GM12878 (cell line): ENCODE results near the gene TIPARP. TPM values are rescaled to one million over a fixed set of nuclear protein-coding genes. Genes with fewer than 3 reads are reported as not detected.

Experiments used
- ATAC-seq: fragments of 200-7000 bp; cut with Tn5 transposase; 3 replicates; pipeline ENCODE4 v1.9.1; 2020; ENCODE audit warnings: mild to moderate bottlenecking, moderate library complexity
- BruUV-seq: library from RNA; stranded (reverse); fragments of 400-500 nt; replicated peaks from 2 replicates; lab custom pipeline; 2021; lab: Mats Ljungman, UMichigan
- CTCF ChIA-PET: fragments of 300-600 bp; sonication (Branson Sonifier 250); formaldehyde crosslinking; extraction: SDS; loops from one replicate; lab custom pipeline; 2021; ENCODE audit warnings: inconsistent platforms; lab: Yijun Ruan, JAX
- POLR2A ChIA-PET: fragments of 350-600 bp; formaldehyde crosslinking; extraction: SDS; loops from one replicate; lab custom pipeline; 2021; ENCODE audit warnings: inconsistent platforms; lab: Charles Lee
- RAD21 ChIA-PET: fragments of 300-600 bp; sonication (Branson Sonifier 250); formaldehyde crosslinking; loops from one replicate; lab custom pipeline; 2023; ENCODE audit warnings: antibody characterized with exemption; ENCODE audit not compliant: unreplicated experiment; lab: Charles Lee
- SMC1A ChIA-PET: fragments of 300-600 bp; sonication (Branson Sonifier 250); formaldehyde crosslinking; loops from one replicate; lab custom pipeline; 2023; ENCODE audit not compliant: unreplicated experiment, uncharacterized antibody; lab: Charles Lee
- DNase-seq: peaks from one replicate; pipeline ENCODE4 v3.0.0-alpha.2; 2011; ENCODE audit warnings: low read depth, low spot score
- FAIRE-seq: peaks from 3 replicates; lab custom pipeline; 2011; peaks lifted over from hg19 to GRCh38; lab: Jason Lieb, UNC
- H2AFZ ChIP-seq: 2 replicates; pipeline ENCODE4 v1.6.0; 2011; ENCODE audit warnings: low read depth, low read length, control low read depth; ENCODE audit not compliant: control insufficient read depth
- H3K27ac ChIP-seq: 2 replicates; pipeline ENCODE4 v1.5.1; 2011; ENCODE audit warnings: control low read depth; ENCODE audit not compliant: control insufficient read depth, insufficient read depth
- H3K27me3 ChIP-seq, 2 experiments: replicated peaks in 1 of 2; 2 replicates each; pipeline versions ENCODE4 v1.6.0 to v1.6.1; 2011; ENCODE audit warnings: low read length in 1 of 2; ENCODE audit not compliant: control insufficient read depth in 2 of 2, insufficient read depth in 2 of 2
- H3K36me3 ChIP-seq, 2 experiments: 2 replicates each; pipeline ENCODE4 v1.5.1; 2011; ENCODE audit warnings: low read length in 1 of 2; ENCODE audit not compliant: control insufficient read depth in 2 of 2, insufficient read depth in 2 of 2
- H3K4me1 ChIP-seq: 2 replicates; pipeline ENCODE4 v1.6.1; 2011; ENCODE audit warnings: mild to moderate bottlenecking, low read length, moderate library complexity, mixed read lengths; ENCODE audit not compliant: control insufficient read depth, insufficient read depth
- H3K4me2 ChIP-seq: 2 replicates; pipeline ENCODE4 v1.6.0; 2011; ENCODE audit warnings: control low read depth; ENCODE audit not compliant: control insufficient read depth, insufficient read depth
- H3K4me3 ChIP-seq: fragments of 200-600 bp; sonication (generic); 2 replicates; pipeline ENCODE4 v1.5.1; 2016
- H3K79me2 ChIP-seq: 2 replicates; pipeline ENCODE4 v1.6.0; 2011; ENCODE audit warnings: low read length; ENCODE audit not compliant: control insufficient read depth, insufficient read depth
- H3K9ac ChIP-seq: 2 replicates; pipeline ENCODE4 v1.8.0; 2011; ENCODE audit warnings: low read length, control low read depth, mixed read lengths; ENCODE audit not compliant: control insufficient read depth, insufficient read depth
- H3K9me3 ChIP-seq: replicated peaks from 3 replicates; pipeline ENCODE4 v1.5.1; 2011; ENCODE audit warnings: mild to moderate bottlenecking, low read length; ENCODE audit not compliant: control insufficient read depth, insufficient read depth
- H4K20me1 ChIP-seq: 2 replicates; pipeline ENCODE4 v1.6.0; 2011; ENCODE audit not compliant: control insufficient read depth, insufficient read depth
- ATF2 ChIP-seq: IDR thresholded peaks from 2 replicates; pipeline ENCODE4 v1.6.1; 2012; ENCODE audit warnings: low read length, inconsistent platforms
- GATAD2B ChIP-seq: fragments of 450-650 bp; conservative IDR thresholded peaks from 2 replicates; pipeline ENCODE4 v1.6.1; 2017; ENCODE audit warnings: low read depth, mild to moderate bottlenecking, moderate library complexity
- HDAC6 ChIP-seq: fragments of 200-600 bp; sonication (generic); IDR thresholded peaks from one replicate; pipeline ENCODE4 v1.8.0; 2017; ENCODE audit warnings: antibody characterized with exemption; ENCODE audit not compliant: unreplicated experiment
- MEF2A ChIP-seq: IDR thresholded peaks from 2 replicates; pipeline ENCODE4 v1.6.1; 2011; ENCODE audit warnings: low read depth, mild to moderate bottlenecking, low read length, moderate library complexity; ENCODE audit not compliant: insufficient read depth
- NR2F1 ChIP-seq: fragments of 450-650 bp; conservative IDR thresholded peaks from 2 replicates; pipeline ENCODE4 v1.6.1; 2017; ENCODE audit warnings: mild to moderate bottlenecking
- RELB ChIP-seq: fragments of 450-650 bp; IDR thresholded peaks from 2 replicates; pipeline ENCODE4 v1.6.1; 2017; ENCODE audit warnings: low read depth, mild to moderate bottlenecking, moderate library complexity
- WGBS: methylation state at CpG from one replicate; pipeline ENCODE4 v1.1.6; 2016; ENCODE audit warnings: low lambda C conversion rate; ENCODE audit not compliant: insufficient replicate concordance, insufficient coverage; ENCODE audit errors: missing lambda C conversion rate; 5-methylcytosine and 5-hydroxymethylcytosine counted together
- in situ Hi-C: fragments of 300-500 bp; cut with MboI; formaldehyde crosslinking; loops from 9 replicates; pipeline ENCODE4 v1.14.3; 2018; ENCODE audit warnings: mixed read lengths
- intact Hi-C: fragments of 100-400 bp; cut with micrococcal nuclease; formaldehyde crosslinking; loops from one replicate; pipeline ENCODE4 v1.14.2; 2022; ENCODE audit not compliant: unreplicated experiment
- polyA plus RNA-seq, 11 experiments: library from polyadenylated mRNA; depleted of rRNA in 4 of 11; unstranded in 6 of 11; stranded (reverse) in 5 of 11; fragments of >200 nt; fragmentation: Nextera tagmentation in 4 of 11; fragmentation: Illumina TruSeq in 1 of 11; extraction: Ambion mirVana in 4 of 11; extraction: Trizol in 1 of 11; gene quantifications; 1 replicate in 1 of 11; 2 replicates in 10 of 11; pipeline versions ENCODE4 v1.2.1 to v1.2.3, GENCODE V29; 2011 to 2016; ENCODE audit warnings: inconsistent platforms in 2 of 11, missing spikeins in 2 of 11, low read depth in 1 of 11
- total RNA-seq, 4 experiments: library from RNA; depleted of rRNA in 3 of 4; stranded (reverse); fragments of >200 nt in 3 of 4; fragmentation: Illumina TruSeq in 1 of 4; extraction: Trizol in 1 of 4; gene quantifications; 2 replicates each; pipeline versions ENCODE4 v1.2.1 to v1.2.3, GENCODE V29; 2013 to 2021

Gene TIPARP
- total and polyA plus RNA-seq, 10 of the 15 experiments (the other 5 are each of a cell fraction or from before 2014, with no cell fraction given): 3.2 to 21.5 (median 12.0) TPM

DNA sequence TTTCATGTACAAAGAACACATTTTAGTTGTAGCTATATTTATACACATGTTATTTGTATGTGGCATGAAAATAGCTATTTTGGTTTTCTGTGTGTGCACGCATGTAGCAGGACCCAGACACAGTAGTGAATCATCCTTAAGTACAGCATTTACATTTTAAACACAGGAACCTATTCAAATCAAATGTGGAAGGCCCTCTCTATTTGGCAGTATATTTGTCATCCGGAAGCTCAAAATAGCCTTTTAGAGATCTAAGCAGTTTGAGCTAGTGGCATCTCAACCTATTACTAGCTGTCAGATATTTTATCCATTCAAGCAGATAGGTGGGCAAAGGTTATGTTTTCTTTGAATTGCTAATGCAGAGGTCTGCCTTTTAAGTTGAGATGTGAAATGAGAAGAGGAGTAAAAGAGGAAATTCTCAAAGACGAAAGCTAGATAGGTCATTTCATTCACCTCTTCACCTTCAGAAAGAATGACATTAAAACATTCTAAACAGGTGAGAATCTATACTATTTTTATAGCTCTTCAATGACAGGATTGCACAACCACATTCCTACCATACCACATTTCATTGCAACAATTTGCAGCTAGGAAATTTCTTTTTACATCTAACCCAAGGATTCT, 46.3 kb upstream of the TIPARP start:
- no peak overlapping the region for H3K9ac ChIP-seq
- no TSS peak for BruUV-seq
- H3K36me3 ChIP-seq: no peaks in the 10 kb centered on the region; a peak in 1 of 4 replicates
- H2AFZ ChIP-seq: no peak overlapping the region
- POLR2A ChIA-PET: interaction anchor here (0.9 kb wide), 1 partner anchor 16 kb away, joined by 4 read pairs; no protein-coding TSS in a partner anchor
- in situ Hi-C loops (no loop called here), intact Hi-C loops (no loop called here)
- DNase-seq (no peak), FAIRE-seq (no peak)
- SMC1A ChIA-PET: interaction anchor here (0.7 to 4.1 kb wide), 18 partner anchors 9 to 455 kb away, joined by 3 to 19 read pairs (median 3); partner anchors contain the start of gene SSR3
- H3K27me3 ChIP-seq: no peaks in the 10 kb centered on the region
- no peak overlapping the region for H3K27ac ChIP-seq
- H3K4me2 ChIP-seq: no peak overlapping the region
- CTCF ChIA-PET: interaction anchor here (0.8 to 1.8 kb wide), 6 partner anchors 9 to 46 kb away, joined by 3 to 8 read pairs (median 3); no protein-coding TSS in a partner anchor
- TF ChIP-seq GATAD2B (no peak), ATF2 (no peak), NR2F1 (no peak), RELB (no peak), HDAC6 (no peak), MEF2A (no peak)
- TF ChIP-seq, all 136 proteins: peak for 0
- no peak for ATAC-seq
- Histone ChIP-seq H4K20me1 (no peaks in the 10 kb centered on the region), H3K9me3 (no peaks in the 10 kb centered on the region), H3K4me1 (no peaks in the 10 kb centered on the region), H3K4me3 (no peak overlapping the region), H3K79me2 (no peaks in the 10 kb centered on the region)
- RAD21 ChIA-PET: interaction anchor here (1.0 to 1.5 kb wide), 6 partner anchors 14 to 73 kb away, joined by 3 to 6 read pairs (median 4); partner anchors contain the start of gene SSR3
- 72% methylated on average over 3 of the region's 3 CpGs for WGBS
